B cell (primary cell): Measurements from ENCODE around the gene CMTM7. TPM values are rescaled to one million over a fixed set of nuclear protein-coding genes. Genes with fewer than 3 reads are reported as not detected.
A peak's percentile ranks its signal among the peaks of the same experiment; 100 is the strongest.

Experiments used
- ATAC-seq: fragments of 200-7000 bp; cut with Tn5 transposase; one replicate; pipeline ENCODE4 v1.10.0; 2021; ENCODE audit warnings: low read depth, mild to moderate bottlenecking, moderate number of reproducible peaks, moderate library complexity
- CTCF ChIA-PET: fragments of 350-600 bp; sonication (Branson Sonifier 250); formaldehyde crosslinking; loops from one replicate; lab custom pipeline; 2021; ENCODE audit warnings: antibody characterized with exemption, inconsistent platforms; lab: Charles Lee
- POLR2A ChIA-PET: fragments of 350-600 bp; sonication (Branson Sonifier 250); formaldehyde crosslinking; loops from one replicate; lab custom pipeline; 2021; ENCODE audit warnings: antibody characterized with exemption; lab: Charles Lee
- DNase-seq: peaks from one replicate; pipeline ENCODE4 v3.0.0; 2013
- H2AFZ ChIP-seq: 2 replicates; pipeline ENCODE4 v1.6.1; 2012; ENCODE audit warnings: mild to moderate bottlenecking, low read depth, low read length; ENCODE audit not compliant: insufficient read depth, poor library complexity, severe bottlenecking
- H3K27ac ChIP-seq, 2 donors: 1 replicate in 1 of 2; 2 replicates in 1 of 2; pipeline ENCODE4 v1.5.1; 2012 to 2013; ENCODE audit warnings: low read length in 2 of 2, mild to moderate bottlenecking in 2 of 2, moderate library complexity in 1 of 2
- H3K27me3 ChIP-seq, 4 experiments: fragments of 200-600 bp in 1 of 4; sonication (generic) in 1 of 4; replicated peaks in 1 of 4; 1 replicate in 2 of 4; 2 replicates in 2 of 4; pipeline versions ENCODE4 v1.6.1 to v1.7.0; 2013 to 2016; ENCODE audit warnings: low read length in 3 of 4, mild to moderate bottlenecking in 2 of 4, mixed read lengths in 1 of 4, moderate library complexity in 1 of 4; ENCODE audit not compliant: insufficient read depth in 4 of 4, control insufficient read depth in 3 of 4; ENCODE audit errors: control extremely low read depth in 1 of 4
- H3K36me3 ChIP-seq, 2 experiments: replicated peaks in 1 of 2; 1 replicate in 1 of 2; 2 replicates in 1 of 2; pipeline versions ENCODE4 v1.6.1 to v1.7.1; 2013; ENCODE audit warnings: low read length in 1 of 2; ENCODE audit not compliant: insufficient read depth in 2 of 2, control insufficient read depth in 1 of 2; ENCODE audit errors: control extremely low read depth in 1 of 2, extremely low read depth in 1 of 2
- H3K4me1 ChIP-seq, 2 donors: fragments of 200-600 bp in 1 of 2; sonication (generic) in 1 of 2; 1 replicate in 1 of 2; 2 replicates in 1 of 2; pipeline versions ENCODE4 v1.5.1 to v1.6.1; 2013 to 2017; ENCODE audit warnings: low read length in 2 of 2; ENCODE audit not compliant: control insufficient read depth in 2 of 2, insufficient read depth in 2 of 2
- H3K4me2 ChIP-seq: replicated peaks from 2 replicates; pipeline ENCODE3; 2012; ENCODE audit warnings: mild to moderate bottlenecking, low read depth, low read length; ENCODE audit not compliant: poor library complexity, severe bottlenecking
- H3K4me3 ChIP-seq, 5 experiments: fragments of 200-600 bp in 1 of 5; sonication (generic) in 1 of 5; 1 replicate in 3 of 5; 2 replicates in 2 of 5; pipeline versions ENCODE4 v1.5.1 to v1.7.0; 2011 to 2016; ENCODE audit warnings: low read length in 4 of 5, mild to moderate bottlenecking in 4 of 5, low read depth in 2 of 5, control low read depth in 1 of 5, moderate library complexity in 1 of 5; ENCODE audit not compliant: insufficient read depth in 1 of 5; ENCODE audit errors: control extremely low read depth in 1 of 5, extremely low read depth in 1 of 5
- H3K79me2 ChIP-seq: fragments of 200-600 bp; sonication (generic); one replicate; pipeline ENCODE4 v1.6.0; 2016; ENCODE audit warnings: low read length; ENCODE audit not compliant: control insufficient read depth, insufficient read depth
- H3K9ac ChIP-seq: fragments of 200-600 bp; sonication (generic); 2 replicates; pipeline ENCODE4 v1.6.1; 2017; ENCODE audit warnings: mild to moderate bottlenecking, low read length, moderate library complexity
- H3K9me3 ChIP-seq, 3 donors: one replicate each; pipeline versions ENCODE4 v1.6.1 to v1.7.1; 2013; ENCODE audit warnings: low read length in 2 of 3; ENCODE audit not compliant: control insufficient read depth in 2 of 3, insufficient read depth in 1 of 3; ENCODE audit errors: control extremely low read depth in 1 of 3
- H4K20me1 ChIP-seq: 2 replicates; pipeline ENCODE4 v1.6.0; 2012; ENCODE audit warnings: mild to moderate bottlenecking, low read length; ENCODE audit not compliant: insufficient read depth, control insufficient read depth, poor library complexity, severe bottlenecking
- H3K27ac Mint-ChIP-seq: one replicate; pipeline ENCODE4 v1.8.0; 2021; ENCODE audit warnings: mixed read lengths
- H3K27me3 Mint-ChIP-seq: one replicate; pipeline ENCODE4 v1.8.0; 2021; ENCODE audit warnings: mixed read lengths
- H3K4me1 Mint-ChIP-seq: one replicate; pipeline ENCODE4 v1.8.0; 2021; ENCODE audit warnings: mixed read lengths
- H3K4me3 Mint-ChIP-seq: one replicate; pipeline ENCODE4 v1.8.0; 2021; ENCODE audit warnings: mixed read lengths
- H3K9me3 Mint-ChIP-seq: one replicate; pipeline ENCODE4 v1.8.0; 2022; ENCODE audit warnings: mixed read lengths; ENCODE audit not compliant: insufficient read depth
- CTCF ChIP-seq: fragments of 200-600 bp; IDR thresholded peaks from one replicate; pipeline ENCODE4 v1.8.0; 2022; ENCODE audit warnings: antibody characterized with exemption, mild to moderate bottlenecking
- EZH2 ChIP-seq: IDR thresholded peaks from 2 replicates; pipeline ENCODE4 v1.6.1; 2012; ENCODE audit warnings: borderline replicate concordance, low read depth, mild to moderate bottlenecking, moderate library complexity, low read length; ENCODE audit not compliant: insufficient read depth, poor library complexity, severe bottlenecking
- WGBS: methylation state at CpG from one replicate; pipeline ENCODE4 v1.1.5; 2013; ENCODE audit warnings: missing lambda C conversion rate; ENCODE audit not compliant: insufficient coverage; 5-methylcytosine and 5-hydroxymethylcytosine counted together
- intact Hi-C: fragments of 100-400 bp; cut with micrococcal nuclease; formaldehyde crosslinking; loops from one replicate; pipeline ENCODE4 v1.10.0; 2022
- polyA plus RNA-seq: library from polyadenylated mRNA; depleted of rRNA; stranded (reverse); fragments of >200 nt; gene quantifications from 2 replicates; pipeline ENCODE4 v1.2.3, GENCODE V29; 2012
- total RNA-seq, 2 donors: library from RNA; stranded (reverse); fragments of 120-200 nt in 1 of 2; gene quantifications; 1 replicate in 1 of 2; 2 replicates in 1 of 2; pipeline versions ENCODE4 v1.2.3 to v1.2.4, GENCODE V29; 2013 to 2022

Gene CMTM7
- total and polyA plus RNA-seq, 2 donors (not counting 1 experiment from before 2014, with no cell fraction given), result 71.5 to 76.1 TPM

- peaks cover 26% of the 10 kb centered on the region for H3K79me2 ChIP-seq
- no peaks in the 10 kb centered on the region for H3K9me3 ChIP-seq
- H2AFZ ChIP-seq, result peak overlapping the region; percentile 66
- TF ChIP-seq CTCF (peak; percentile 98), EZH2 (no peak)
- peak overlapping the region; percentile 64 for H3K9ac ChIP-seq
- H3K27ac Mint-ChIP-seq, result peak overlapping the region; percentile 85
- WGBS, result 14% methylated on average over 38 of the region's 41 CpGs
- peak overlapping the region; percentile 77 for H3K4me3 Mint-ChIP-seq
- peaks cover 16% of the 10 kb centered on the region for H4K20me1 ChIP-seq
- peaks cover 54% of the 10 kb centered on the region for H3K4me1 Mint-ChIP-seq
- H3K36me3 ChIP-seq, result peaks cover 6 to 15% of the 10 kb centered on the region in 2 experiments
- intact Hi-C loops, result loop anchor here (1.0 to 5.0 kb wide), 6 partner anchors 35 to 290 kb away; partner anchors contain the start of gene CMTM6
- no peaks in the 10 kb centered on the region for H3K27me3 Mint-ChIP-seq
- H3K27ac ChIP-seq, result peak overlapping the region; percentile 70
- DNase-seq (peak; percentile 87), ATAC-seq (peak; percentile 78)
- ChIA-PET POLR2A (interaction anchor here (0.7 to 1.7 kb wide), 6 partner anchors 10 to 93 kb away, joined by 3 to 8 read pairs (median 4); no protein-coding TSS in a partner anchor), CTCF (interaction anchor here (0.6 to 6.0 kb wide), 56 partner anchors 11 to 291 kb away, joined by 3 to 238 read pairs (median 7); partner anchors contain the start of genes CMTM6, CMTM7 and CNOT10)
- peaks cover 29 to 44% of the 10 kb centered on the region in 2 donors for H3K4me1 ChIP-seq
- H3K9me3 Mint-ChIP-seq, result no peaks in the 10 kb centered on the region
- H3K27me3 ChIP-seq, result no peaks in the 10 kb centered on the region
- peak overlapping the region in 4 of 5 experiments; percentile 49 to 64 (median 58) for H3K4me3 ChIP-seq
- peak overlapping the region; percentile 89 for H3K4me2 ChIP-seq
Measured at GRCh38 chr3:32467333-32468070, 75.8 kb downstream of the CMTM7 start.
